Heart left ventricle (tissue), 13 donors: ENCODE data around the gene SAMD4B.

Experiments
- CTCF ChIP-seq, 12 donors: fragments of 200-600 bp; sonication (generic) in 4 of 12; IDR thresholded peaks; one replicate each; pipeline versions ENCODE4 v1.5.0 to v1.8.0; 2018 to 2022; ENCODE audit warnings: antibody characterized with exemption in 12 of 12, mild to moderate bottlenecking in 5 of 12
- POLR2A ChIP-seq, 2 donors: fragments of 450-650 bp; IDR thresholded peaks; one replicate each; pipeline ENCODE4 v1.6.1; 2017; ENCODE audit warnings: antibody characterized with exemption in 2 of 2, mild to moderate bottlenecking in 2 of 2, moderate library complexity in 2 of 2
- donor health status: ischemic (EF 13 %, LVEDD 7.1; RV severe dilation, severe dysfunction).
- donor health status: DM: no; HTN: yes; CAD: no.
- donor health status: DM: no; HTN: no; CAD: no.
- donor health status: ischemic (EF 25% LVEDD 6.9; RV normal size, moderate dysfunction).
- donor health status: ischemic (EF 25% LVEDD 5.7; RV mildly dilated, moderate dysfunction).
- donor health status: ischemic (EF 35%, LVEDD 5.7; RV mildly dilated, moderate dysfunction).
- donor health status: nonischemic (EF 11% LVEDD 7.7; RV severe dilation, severe dysfunction).
- donor health status: DM: yes; HTN: yes; CAD: no.
- donor health status: PGD.
- donor health status: ischemic (EF 29% LVEDD 5.4; RV normal size, mild dysfunction).
- donor health status: nonischemic (EF 23%, LVEDD 6.1; RV moderate dilation, normal function).

- no peak for TF ChIP-seq CTCF (IDR thresholded peaks at IDR 0.05)
- TF ChIP-seq POLR2A (IDR thresholded peaks at IDR 0.05), result no peak
Measured at GRCh38 chr19:39363901-39364457, 21.8 kb downstream of the SAMD4B start.
